Measurements from ENCODE around the gene TXNRD1. TPM values are rescaled to one million over a fixed set of nuclear protein-coding genes. Genes with fewer than 3 reads are reported as not detected.

The TXNRD1 gene
- total RNA-seq, 3 donors from 2014 or later, result 76.0 to 117 (median 77.5) TPM

- H3K9me3 ChIP-seq, result no peaks in the 10 kb centered on the region
- H3K4me3 ChIP-seq, result no peak overlapping the region
- ATAC-seq, result no peak
- no peaks in the 10 kb centered on the region for H3K36me3 ChIP-seq (ENCODE audit: low read depth)
- no peak for DNase-seq
- H3K4me1 ChIP-seq (ENCODE audit: low read depth), result no peaks in the 10 kb centered on the region
- no peak for TF ChIP-seq CTCF (IDR thresholded peaks at IDR 0.05)
- intact Hi-C loops (cut with DNase I, micrococcal nuclease), result no loop called here
Observed at GRCh38 chr12:104348994-104349494, 133.5 kb downstream of the TXNRD1 start.

GRCh38 chr12:104350211-104351056, 134.9 kb downstream of the TXNRD1 start:
- ATAC-seq (no peak), DNase-seq (no peak)
- Histone ChIP-seq H3K36me3 (ENCODE audit: low read depth) (no peaks in the 10 kb centered on the region), H3K4me3 (no peak overlapping the region), H3K9me3 (no peaks in the 10 kb centered on the region), H3K4me1 (ENCODE audit: low read depth) (no peaks in the 10 kb centered on the region)
- no peak for TF ChIP-seq CTCF (IDR thresholded peaks at IDR 0.05)
- intact Hi-C loops (cut with DNase I, micrococcal nuclease), result no loop called here

- Histone ChIP-seq H3K4me3 (no peak overlapping the region), H3K36me3 (ENCODE audit: low read depth) (no peaks in the 10 kb centered on the region), H3K9me3 (no peaks in the 10 kb centered on the region), H3K4me1 (ENCODE audit: low read depth) (no peaks in the 10 kb centered on the region)
- no peak for TF ChIP-seq CTCF (IDR thresholded peaks at IDR 0.05)
- intact Hi-C loops (cut with DNase I, micrococcal nuclease), result no loop called here
- ATAC-seq (no peak), DNase-seq (no peak)
Observed at GRCh38 chr12:104351057-104351983, 135.7 kb downstream of the TXNRD1 start.

GRCh38 chr12:104352106-104352713, 136.6 kb downstream of the TXNRD1 start:
- H3K4me3 ChIP-seq, result no peak overlapping the region
- TF ChIP-seq CTCF (IDR thresholded peaks at IDR 0.05), result no peak
- H3K4me1 ChIP-seq (ENCODE audit: low read depth), result no peaks in the 10 kb centered on the region
- intact Hi-C loops (cut with DNase I, micrococcal nuclease), result no loop called here
- DNase-seq, result no peak
- no peaks in the 10 kb centered on the region for H3K9me3 ChIP-seq
- H3K36me3 ChIP-seq (ENCODE audit: low read depth), result no peaks in the 10 kb centered on the region
- ATAC-seq, result no peak

Measured in mucosa of descending colon (tissue), 3 donors.